ENCODE results near the gene WRNIP1.

The WRNIP1 gene

GRCh38 chr6:2784061-2784460 lies 18.9 kb downstream of the WRNIP1 start:
- ATAC-seq, result no peak
- TF ChIP-seq, protein P1, sequence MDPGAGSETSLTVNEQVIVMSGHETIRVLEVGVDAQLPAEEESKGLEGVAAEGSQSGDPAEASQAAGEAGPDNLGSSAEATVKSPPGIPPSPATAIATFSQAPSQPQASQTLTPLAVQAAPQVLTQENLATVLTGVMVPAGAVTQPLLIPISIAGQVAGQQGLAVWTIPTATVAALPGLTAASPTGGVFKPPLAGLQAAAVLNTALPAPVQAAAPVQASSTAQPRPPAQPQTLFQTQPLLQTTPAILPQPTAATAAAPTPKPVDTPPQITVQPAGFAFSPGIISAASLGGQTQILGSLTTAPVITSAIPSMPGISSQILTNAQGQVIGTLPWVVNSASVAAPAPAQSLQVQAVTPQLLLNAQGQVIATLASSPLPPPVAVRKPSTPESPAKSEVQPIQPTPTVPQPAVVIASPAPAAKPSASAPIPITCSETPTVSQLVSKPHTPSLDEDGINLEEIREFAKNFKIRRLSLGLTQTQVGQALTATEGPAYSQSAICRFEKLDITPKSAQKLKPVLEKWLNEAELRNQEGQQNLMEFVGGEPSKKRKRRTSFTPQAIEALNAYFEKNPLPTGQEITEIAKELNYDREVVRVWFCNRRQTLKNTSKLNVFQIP (CRISPR knock-in tag; IDR thresholded peaks at IDR 0.05; ENCODE audit: borderline replicate concordance, low read depth), result no peak
- TF ChIP-seq TOX (CRISPR knock-in tag; IDR thresholded peaks at IDR 0.05; ENCODE audit: borderline replicate concordance) (no peak), RARB (CRISPR knock-in tag; IDR thresholded peaks at IDR 0.05) (no peak), PATZ1 (CRISPR knock-in tag; IDR thresholded peaks at IDR 0.05; ENCODE audit: borderline replicate concordance) (no peak), ZNF8 (CRISPR knock-in tag; IDR thresholded peaks at IDR 0.05) (no peak), TCF4 (CRISPR knock-in tag; IDR thresholded peaks at IDR 0.05; ENCODE audit: borderline replicate concordance) (no peak), CSDC2 (CRISPR knock-in tag; IDR thresholded peaks at IDR 0.05) (no peak)

GRCh38 chr6:2784930-2785329 lies 19.7 kb downstream of the WRNIP1 start:
- no peak for ATAC-seq
- TF ChIP-seq PPARA (CRISPR knock-in tag; IDR thresholded peaks at IDR 0.05; ENCODE audit: borderline replicate concordance) (no peak), ZNF8 (CRISPR knock-in tag; IDR thresholded peaks at IDR 0.05) (no peak), SNAI2 (CRISPR knock-in tag; IDR thresholded peaks at IDR 0.05) (no peak), ZNF70 (CRISPR knock-in tag; IDR thresholded peaks at IDR 0.05) (no peak), CSDC2 (CRISPR knock-in tag; IDR thresholded peaks at IDR 0.05) (no peak), OSR1 (CRISPR knock-in tag; IDR thresholded peaks at IDR 0.05) (no peak), ZC3H10 (CRISPR knock-in tag; IDR thresholded peaks at IDR 0.05) (no peak), BACH2 (CRISPR knock-in tag; IDR thresholded peaks at IDR 0.05; ENCODE audit: borderline replicate concordance) (no peak)
- TF ChIP-seq, protein P1 (CRISPR knock-in tag; IDR thresholded peaks at IDR 0.05; ENCODE audit: borderline replicate concordance, low read depth), result no peak
- TF ChIP-seq, protein P2, sequence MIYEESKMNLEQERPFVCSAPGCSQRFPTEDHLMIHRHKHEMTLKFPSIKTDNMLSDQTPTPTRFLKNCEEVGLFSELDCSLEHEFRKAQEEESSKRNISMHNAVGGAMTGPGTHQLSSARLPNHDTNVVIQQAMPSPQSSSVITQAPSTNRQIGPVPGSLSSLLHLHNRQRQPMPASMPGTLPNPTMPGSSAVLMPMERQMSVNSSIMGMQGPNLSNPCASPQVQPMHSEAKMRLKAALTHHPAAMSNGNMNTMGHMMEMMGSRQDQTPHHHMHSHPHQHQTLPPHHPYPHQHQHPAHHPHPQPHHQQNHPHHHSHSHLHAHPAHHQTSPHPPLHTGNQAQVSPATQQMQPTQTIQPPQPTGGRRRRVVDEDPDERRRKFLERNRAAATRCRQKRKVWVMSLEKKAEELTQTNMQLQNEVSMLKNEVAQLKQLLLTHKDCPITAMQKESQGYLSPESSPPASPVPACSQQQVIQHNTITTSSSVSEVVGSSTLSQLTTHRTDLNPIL (CRISPR knock-in tag; IDR thresholded peaks at IDR 0.05; ENCODE audit: low read depth), result no peak

- TF ChIP-seq ZNF8 (CRISPR knock-in tag; IDR thresholded peaks at IDR 0.05), result no peak
- TF ChIP-seq TSHZ2 (CRISPR knock-in tag; IDR thresholded peaks at IDR 0.05), result no peak
- TF ChIP-seq BACH2 (CRISPR knock-in tag; IDR thresholded peaks at IDR 0.05; ENCODE audit: borderline replicate concordance), result no peak
- no peak for TF ChIP-seq ISL1 (CRISPR knock-in tag; IDR thresholded peaks at IDR 0.05)
- TF ChIP-seq PATZ1 (CRISPR knock-in tag; IDR thresholded peaks at IDR 0.05; ENCODE audit: borderline replicate concordance), result no peak
- no peak for TF ChIP-seq TCF4 (CRISPR knock-in tag; IDR thresholded peaks at IDR 0.05; ENCODE audit: borderline replicate concordance)
- no peak for TF ChIP-seq OSR1 (CRISPR knock-in tag; IDR thresholded peaks at IDR 0.05)
- no peak for TF ChIP-seq ZFP30 (CRISPR knock-in tag; IDR thresholded peaks at IDR 0.05)
- TF ChIP-seq RARB (CRISPR knock-in tag; IDR thresholded peaks at IDR 0.05), result no peak
- TF ChIP-seq, protein P2 (CRISPR knock-in tag; IDR thresholded peaks at IDR 0.05; ENCODE audit: low read depth), result no peak
- no peak for TF ChIP-seq GLIS3 (CRISPR knock-in tag; IDR thresholded peaks at IDR 0.05)
- TF ChIP-seq PPARA (CRISPR knock-in tag; IDR thresholded peaks at IDR 0.05; ENCODE audit: borderline replicate concordance), result no peak
- no peak for TF ChIP-seq ZC3H10 (CRISPR knock-in tag; IDR thresholded peaks at IDR 0.05)
- no peak for TF ChIP-seq ZNF565 (CRISPR knock-in tag; conservative IDR thresholded peaks at IDR 0.05; ENCODE audit: low read depth)
- TF ChIP-seq, protein P1 (CRISPR knock-in tag; IDR thresholded peaks at IDR 0.05; ENCODE audit: borderline replicate concordance, low read depth), result no peak
Observed at GRCh38 chr6:2786269-2786668, 21.1 kb downstream of the WRNIP1 start.

More at GRCh38 chr6:2786269-2786668, 21.1 kb downstream of the WRNIP1 start:
- no peak for ATAC-seq
